Measurements from ENCODE around the gene EXOC3L4. TPM values are rescaled to one million over a fixed set of nuclear protein-coding genes. Genes with fewer than 3 reads are reported as not detected.

EXOC3L4 gene
- total and polyA plus RNA-seq, 2 donors (not counting 3 experiments of a cell fraction or from before 2014, with no cell fraction given): not detected

GRCh38 chr14:103067231-103067954 lies 27.1 kb upstream of the EXOC3L4 start:
- DNase-seq (ENCODE audit: low read depth, low spot score) (no peak), FAIRE-seq (peak; percentile 74)
- no peaks in the 10 kb centered on the region for H3K27me3 ChIP-seq (ENCODE audit: control insufficient read depth in 2 of 2, insufficient read depth in 2 of 2, low read length in 2 of 2)
- H3K9me1 ChIP-seq (replicated peaks; ENCODE audit: control insufficient read depth, extremely low read depth, insufficient read depth, low read length): no peaks in the 10 kb centered on the region
- dilution Hi-C loops (cut with MboI; ENCODE audit: extremely low pct_ligation_motif_present, low sequenced_read_pairs): no loop called here
- no peaks in the 10 kb centered on the region for H3K36me3 ChIP-seq (ENCODE audit: control insufficient read depth in 2 of 2, extremely low read depth in 1 of 2, insufficient read depth in 2 of 2, low read length in 2 of 2)
- BruUV-seq (replicated peaks): no TSS peak
- no peak overlapping the region for H3K4me3 ChIP-seq (replicated peaks in 1 of 3; ENCODE audit: insufficient read depth in 1 of 3, low read depth in 1 of 3, low read length in 3 of 3)
- peaks cover 22% of the 10 kb centered on the region for H3K4me1 ChIP-seq (ENCODE audit: control insufficient read depth, extremely low read depth, insufficient read depth, low read length)
- intact Hi-C loops (cut with micrococcal nuclease): no loop called here
- TF ChIP-seq CTCF (IDR thresholded peaks at IDR 0.05; ENCODE audit: extremely low read depth in 1 of 2, insufficient read depth in 1 of 2, low read depth in 1 of 2, low read length in 2 of 2) (no peak), GATA2 (IDR thresholded peaks at IDR 0.05; ENCODE audit: insufficient read depth, insufficient read length, low read depth, low read length) (peak; percentile 9)
- ChIA-PET POLR2A (interaction anchor here (0.6 kb wide), 1 partner anchor 17 kb away, joined by 3 read pairs; no protein-coding TSS in a partner anchor), CTCF (interaction anchor here (1.0 to 2.0 kb wide), 3 partner anchors 10 to 324 kb away, joined by 3 to 7 read pairs (median 3); partner anchors contain the start of gene CDC42BPB)
- no peak overlapping the region for H2AFZ ChIP-seq (ENCODE audit: low read depth, low read length)
- no peak overlapping the region for H3K9ac ChIP-seq (replicated peaks; ENCODE audit: extremely low read depth, insufficient read depth, low read length)
- H3K27ac ChIP-seq (ENCODE audit: insufficient read depth, low read depth, low read length): peak overlapping the region; percentile 40
- H3K79me2 ChIP-seq (ENCODE audit: control insufficient read depth, insufficient read depth, low read length): no peaks in the 10 kb centered on the region
- no peaks in the 10 kb centered on the region for H3K9me3 ChIP-seq (replicated peaks; ENCODE audit: control insufficient read depth, insufficient read depth, low read length)
- no peaks in the 10 kb centered on the region for H4K20me1 ChIP-seq (replicated peaks; ENCODE audit: control insufficient read depth, extremely low read depth, insufficient read depth, low read length)
- no peak overlapping the region for H3K4me2 ChIP-seq (ENCODE audit: insufficient read depth, low read length)

- H2AFZ ChIP-seq (ENCODE audit: low read depth, low read length): no peak overlapping the region
- H3K4me2 ChIP-seq (ENCODE audit: insufficient read depth, low read length): no peak overlapping the region
- FAIRE-seq (no peak), DNase-seq (ENCODE audit: low read depth, low spot score) (no peak)
- TF ChIP-seq POLR2A (IDR thresholded peaks at IDR 0.05; ENCODE audit: low read depth, low read length) (no peak), GATA2 (IDR thresholded peaks at IDR 0.05; ENCODE audit: insufficient read depth, insufficient read length, low read depth, low read length) (no peak), EZH2 (IDR thresholded peaks at IDR 0.05; ENCODE audit: borderline replicate concordance, low read depth, low read length, severe bottlenecking) (no peak), CTCF (IDR thresholded peaks at IDR 0.05; ENCODE audit: extremely low read depth in 1 of 2, insufficient read depth in 1 of 2, low read depth in 1 of 2, low read length in 2 of 2) (no peak), FOS (IDR thresholded peaks at IDR 0.05; ENCODE audit: borderline replicate concordance, insufficient read depth, low read length) (no peak), MYC (IDR thresholded peaks at IDR 0.05; ENCODE audit: low read depth, low read length) (no peak), MAX (IDR thresholded peaks at IDR 0.05; ENCODE audit: insufficient read depth, insufficient read length) (no peak), JUN (IDR thresholded peaks at IDR 0.05; ENCODE audit: borderline replicate concordance, insufficient read depth, insufficient read length, low read depth) (no peak), POLR2AphosphoS5 (IDR thresholded peaks at IDR 0.05; ENCODE audit: insufficient read depth, low read depth, low read length) (no peak)
- no peaks in the 10 kb centered on the region for H3K9me3 ChIP-seq (replicated peaks; ENCODE audit: control insufficient read depth, insufficient read depth, low read length)
- no TSS peak for BruUV-seq (replicated peaks)
- H3K36me3 ChIP-seq (ENCODE audit: control insufficient read depth in 2 of 2, extremely low read depth in 1 of 2, insufficient read depth in 2 of 2, low read length in 2 of 2): no peaks in the 10 kb centered on the region
- dilution Hi-C loops (cut with MboI; ENCODE audit: extremely low pct_ligation_motif_present, low sequenced_read_pairs): no loop called here
- H3K4me1 ChIP-seq (ENCODE audit: control insufficient read depth, extremely low read depth, insufficient read depth, low read length): peaks cover 22% of the 10 kb centered on the region
- intact Hi-C loops (cut with micrococcal nuclease): no loop called here
- no peak overlapping the region for H3K4me3 ChIP-seq (replicated peaks in 1 of 3; ENCODE audit: insufficient read depth in 1 of 3, low read depth in 1 of 3, low read length in 3 of 3)
- no peaks in the 10 kb centered on the region for H3K27me3 ChIP-seq (ENCODE audit: control insufficient read depth in 2 of 2, insufficient read depth in 2 of 2, low read length in 2 of 2)
- H3K9ac ChIP-seq (replicated peaks; ENCODE audit: extremely low read depth, insufficient read depth, low read length): no peak overlapping the region
- H4K20me1 ChIP-seq (replicated peaks; ENCODE audit: control insufficient read depth, extremely low read depth, insufficient read depth, low read length): no peaks in the 10 kb centered on the region
- no peaks in the 10 kb centered on the region for H3K9me1 ChIP-seq (replicated peaks; ENCODE audit: control insufficient read depth, extremely low read depth, insufficient read depth, low read length)
- H3K27ac ChIP-seq (ENCODE audit: insufficient read depth, low read depth, low read length): no peak overlapping the region
- ChIA-PET POLR2A (no interaction called here), CTCF (interaction anchor here (1.8 to 2.0 kb wide), 2 partner anchors 11 to 323 kb away, joined by 3 to 7 read pairs; partner anchors contain the start of gene CDC42BPB)
- no peaks in the 10 kb centered on the region for H3K79me2 ChIP-seq (ENCODE audit: control insufficient read depth, insufficient read depth, low read length)
Observed at GRCh38 chr14:103068351-103069073, 26.0 kb upstream of the EXOC3L4 start.
